Measurements from ENCODE around the gene SMIM5.
"Not testable (repeated sequence)": the region's sequence is repeated elsewhere in the genome, so short reads cannot be mapped to it uniquely, and the experiment has no call there.

Gene SMIM5

DNA sequence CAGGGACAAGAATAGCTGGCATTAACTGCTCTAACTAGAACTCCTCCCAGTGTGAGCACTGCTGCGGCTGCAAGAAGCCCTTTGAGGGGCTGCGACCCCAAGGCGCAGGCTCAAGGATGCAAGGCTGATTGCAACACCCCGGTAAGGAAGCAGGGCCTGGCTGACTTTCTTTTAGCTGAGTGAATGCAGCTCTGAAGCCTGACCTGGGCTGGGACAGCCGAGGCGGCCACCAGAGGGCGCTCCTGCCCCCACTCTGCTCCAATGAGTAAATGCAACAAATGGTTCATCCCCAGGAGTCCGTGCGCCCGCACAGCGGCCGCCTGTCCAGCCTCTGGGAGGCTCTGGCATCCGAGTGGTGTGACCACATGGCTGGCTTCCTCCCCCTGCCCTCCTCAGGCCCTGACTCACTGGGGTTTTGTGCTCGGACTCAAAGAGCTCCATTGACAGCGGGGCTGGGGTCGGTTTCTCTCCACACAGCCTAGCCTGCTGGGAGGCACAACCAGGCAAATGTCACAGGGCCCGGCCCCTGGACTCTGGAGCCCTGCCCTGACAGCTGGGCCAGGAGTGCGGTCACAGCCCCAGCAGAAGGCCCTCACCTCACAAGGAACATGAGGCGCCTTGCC lies at the start of gene SMIM5:
Gene SMIM5, plus strand, starts transcription at position 572 of the 623 bp plus-strand sequence. CDS start 6,768 bp downstream, outside the sequence.
- DNase-seq (ENCODE audit: low spot score): peak; percentile 76

DNA sequence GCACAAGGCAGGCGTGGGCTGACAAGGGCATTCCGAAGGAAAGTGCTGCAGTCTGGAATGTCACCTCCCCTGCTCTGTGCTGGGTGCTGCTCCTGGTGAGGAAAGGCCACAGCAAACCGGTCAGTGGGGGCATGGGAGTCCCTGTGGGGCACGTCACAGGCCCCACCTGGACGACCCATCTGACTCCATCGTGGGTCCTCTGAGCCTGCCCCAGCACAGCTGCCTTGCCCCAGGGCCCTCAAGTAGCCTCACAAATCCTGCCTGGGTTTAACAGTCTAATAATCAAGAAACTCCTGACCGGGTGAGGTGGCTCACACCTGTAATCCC lies 48.4 kb upstream of the SMIM5 start:
- DNase-seq (ENCODE audit: low spot score): no peak

GRCh38 chr17:75587675-75588595 lies 45.3 kb upstream of the SMIM5 start, which contains the start of gene MYO15B:
Gene MYO15B (plus strand): TSS chr17:75587800. CDS start chr17:75588058, 258 bp downstream.
- peak; percentile 66 for DNase-seq (ENCODE audit: low spot score)

- no peak for DNase-seq (ENCODE audit: low spot score)
These were observed 44.6 kb upstream of the SMIM5 start for GRCh38 chr17:75588596-75589011.

- DNase-seq (ENCODE audit: low spot score): peak; percentile 94
These were observed 44.0 kb upstream of the SMIM5 start for GRCh38 chr17:75589012-75589918.

GRCh38 chr17:75589919-75590303 lies 43.3 kb upstream of the SMIM5 start:
- no peak for DNase-seq (ENCODE audit: low spot score)

GRCh38 chr17:75590314-75590761 lies 42.9 kb upstream of the SMIM5 start:
- DNase-seq (ENCODE audit: low spot score): no peak

GRCh38 chr17:75590849-75591721 lies 42.1 kb upstream of the SMIM5 start:
- DNase-seq (ENCODE audit: low spot score): no peak

GRCh38 chr17:75591722-75592302 lies 41.4 kb upstream of the SMIM5 start:
- no peak for DNase-seq (ENCODE audit: low spot score)

DNA sequence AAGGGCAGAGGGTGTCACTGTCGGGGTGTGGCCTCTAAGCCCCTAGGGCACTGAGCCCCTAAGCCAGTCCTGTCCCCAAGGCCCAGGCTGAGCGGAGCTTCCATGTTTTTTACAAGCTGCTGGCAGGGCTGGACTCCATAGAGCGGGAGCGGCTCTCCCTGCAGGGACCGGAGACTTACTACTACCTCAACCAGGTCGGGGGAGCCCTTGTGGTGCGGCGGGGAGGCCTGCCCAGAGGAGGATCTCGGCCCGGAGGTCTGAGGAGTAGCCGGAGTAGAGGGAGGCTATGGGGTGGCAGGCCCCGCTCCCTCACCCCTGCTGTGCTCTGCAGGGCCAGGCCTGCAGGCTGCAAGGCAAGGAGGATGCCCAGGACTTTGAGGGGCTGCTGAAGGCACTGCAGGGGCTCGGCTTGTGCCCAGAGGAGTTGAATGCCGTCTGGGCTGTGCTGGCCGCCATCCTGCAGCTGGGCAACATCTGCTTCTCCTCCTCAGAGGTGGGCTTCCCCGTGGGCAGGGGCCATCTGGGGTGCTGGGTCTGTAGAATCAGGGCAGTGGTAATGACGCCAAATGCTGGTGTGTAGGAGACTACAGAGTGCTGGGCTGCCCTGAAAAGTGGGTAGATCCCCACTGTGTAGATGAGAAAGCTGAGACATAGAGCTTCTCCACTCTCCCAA lies 40.8 kb upstream of the SMIM5 start:
- DNase-seq (ENCODE audit: low spot score): no peak

DNA sequence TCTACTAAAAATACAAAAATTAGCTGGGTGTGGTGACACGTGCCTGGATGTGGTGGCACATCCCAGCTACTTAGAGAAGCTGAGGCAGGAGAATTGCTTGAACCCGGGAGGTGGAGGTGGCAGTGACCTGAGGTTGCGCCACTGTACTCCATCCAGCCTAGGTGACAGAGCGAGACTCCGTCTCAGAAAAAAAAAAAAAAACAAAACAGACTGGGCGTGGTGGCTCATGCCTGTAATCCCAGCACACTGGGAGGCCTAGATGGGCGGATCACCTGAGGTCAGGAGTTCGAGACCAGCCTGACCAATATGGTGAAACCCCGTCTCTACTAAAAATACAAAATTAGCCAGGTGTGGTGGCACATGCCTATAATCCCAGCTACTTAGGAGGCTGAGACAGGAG lies 39.8 kb upstream of the SMIM5 start:
- not testable (repeated sequence) for DNase-seq (ENCODE audit: low spot score)

DNA sequence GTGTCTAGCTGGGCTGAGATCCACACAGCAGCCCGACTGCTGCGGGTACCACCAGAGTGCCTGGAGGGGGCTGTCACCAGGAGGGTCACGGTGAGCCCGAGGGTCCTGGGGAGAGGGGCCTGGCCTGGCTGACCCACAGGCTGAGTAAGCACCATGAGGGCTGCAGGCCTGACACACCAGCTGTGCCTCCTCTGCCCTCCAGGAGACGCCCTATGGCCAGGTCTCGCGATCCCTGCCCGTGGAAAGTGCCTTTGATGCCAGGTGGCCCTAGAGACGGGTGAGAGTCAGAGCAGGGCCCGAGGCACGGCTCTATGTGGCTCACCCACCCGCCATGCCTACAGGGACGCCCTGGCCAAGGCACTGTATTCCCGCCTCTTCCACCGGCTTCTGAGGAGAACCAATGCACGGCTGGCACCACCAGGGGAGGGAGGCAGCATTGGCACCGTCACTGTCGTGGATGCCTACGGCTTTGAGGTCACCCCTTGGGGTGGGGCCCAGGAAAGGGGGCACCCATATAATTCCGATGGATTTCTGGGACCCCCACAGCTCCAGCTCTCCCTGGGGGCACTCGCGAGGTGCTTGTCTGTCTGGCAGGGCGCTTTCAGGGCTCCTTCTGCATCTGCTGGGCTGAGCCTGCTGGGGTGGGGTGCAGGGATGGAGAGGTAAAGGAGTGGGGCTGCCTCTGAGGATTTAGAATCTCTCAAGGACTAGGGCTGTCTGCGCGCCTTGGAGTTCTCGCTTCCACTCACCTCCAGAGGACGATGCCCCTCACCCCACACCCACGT lies 38.5 kb upstream of the SMIM5 start:
- DNase-seq (ENCODE audit: low spot score): no peak

- DNase-seq (ENCODE audit: low spot score): no peak
These were observed 37.8 kb upstream of the SMIM5 start for GRCh38 chr17:75595284-75595919.

DNA sequence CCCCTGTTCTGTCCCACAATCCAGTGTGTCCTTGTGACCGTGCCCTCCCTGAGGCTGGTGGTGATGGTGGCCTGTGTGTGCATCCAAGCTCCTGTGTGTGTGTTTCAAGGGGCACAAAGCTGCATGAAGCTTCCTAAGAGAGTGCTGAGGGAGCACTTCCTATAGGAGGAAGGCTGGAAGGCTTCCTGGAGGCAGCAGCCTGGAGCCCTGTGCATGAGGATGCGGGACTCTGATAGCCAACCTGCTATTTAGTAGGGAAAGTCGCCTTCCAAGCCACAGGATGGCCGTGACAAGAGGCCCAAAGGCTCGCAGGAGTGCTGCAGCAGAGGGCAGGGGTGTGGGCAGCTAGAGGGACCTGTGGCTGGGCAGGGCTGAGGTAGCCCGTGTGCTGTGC lies 37.3 kb upstream of the SMIM5 start:
- DNase-seq (ENCODE audit: low spot score): no peak

DNA sequence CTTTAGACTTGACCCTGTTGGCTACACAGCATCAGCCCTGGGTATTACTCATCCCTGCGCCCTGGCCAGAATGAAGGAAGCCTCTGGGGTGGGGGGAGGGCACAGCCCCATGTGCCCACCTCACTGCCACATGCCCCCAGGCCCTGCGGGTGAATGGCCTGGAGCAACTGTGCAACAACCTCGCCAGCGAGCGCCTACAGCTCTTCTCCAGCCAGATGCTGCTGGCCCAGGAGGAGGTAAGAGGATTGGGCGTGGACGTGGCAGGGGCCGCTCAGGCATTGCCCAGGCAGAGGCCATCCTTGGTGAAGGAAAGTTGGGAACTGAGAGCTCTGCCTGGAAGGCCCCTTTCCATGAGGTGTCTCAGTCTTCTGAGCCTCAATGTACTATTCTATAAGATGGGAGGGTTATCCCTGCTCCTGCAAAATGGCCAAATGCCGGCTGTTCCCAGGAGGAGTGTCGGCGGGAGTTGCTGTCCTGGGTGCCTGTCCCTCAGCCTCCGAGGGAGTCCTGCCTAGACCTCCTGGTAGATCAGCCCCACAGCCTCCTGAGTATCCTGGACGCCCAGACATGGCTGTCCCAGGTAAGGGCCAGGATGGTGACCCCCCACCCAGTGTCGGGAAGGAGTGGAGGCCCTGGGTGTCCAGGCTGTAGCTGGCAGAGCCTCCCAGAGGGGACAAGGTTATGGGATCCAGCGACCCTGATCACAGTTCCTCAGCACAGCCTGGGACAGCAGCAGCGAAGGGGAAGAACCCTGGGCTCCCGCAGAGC lies 36.7 kb upstream of the SMIM5 start:
- DNase-seq (ENCODE audit: low spot score): no peak

- peak; percentile 42 for DNase-seq (ENCODE audit: low spot score)
These were observed 31.9 kb upstream of the SMIM5 start for GRCh38 chr17:75601057-75601987.

DNA sequence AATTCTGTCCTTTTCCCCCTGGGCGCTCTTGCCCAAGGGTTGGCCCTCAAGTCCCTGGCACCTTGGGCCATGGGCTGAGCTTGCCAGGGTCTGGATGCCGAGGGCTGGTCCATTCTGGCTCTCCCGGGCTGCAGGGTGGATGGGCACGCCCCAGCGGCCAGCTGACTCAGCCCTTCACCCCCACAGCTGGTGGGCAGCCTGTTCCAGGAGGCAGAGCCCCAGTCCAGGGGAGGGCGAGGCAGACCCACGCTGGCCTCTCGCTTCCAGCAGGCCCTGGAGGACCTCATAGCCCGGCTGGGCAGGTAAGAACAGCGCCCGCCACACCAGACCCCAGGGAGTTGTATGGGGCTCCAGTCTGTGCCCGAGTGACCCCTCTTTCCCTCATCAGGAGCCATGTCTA lies 30.6 kb upstream of the SMIM5 start:
- no peak for DNase-seq (ENCODE audit: low spot score)

All from CD4-positive, alpha-beta T cell treated with Interleukin-6 at 100 ng/mL for 8 hours (primary cell).